HEK293T (cell line): ENCODE measurements around the gene TNS3.
A peak's percentile ranks its signal among the peaks of the same experiment; 100 is the strongest.

Experiments
- CTCF ChIA-PET: fragments of 350-600 bp; formaldehyde crosslinking; extraction: SDS; loops from one replicate; lab custom pipeline; 2021; ENCODE audit warnings: antibody characterized with exemption, inconsistent platforms; lab: Yijun Ruan, JAX
- POLR2A ChIA-PET: fragments of 350-600 bp; formaldehyde crosslinking; extraction: SDS; loops from one replicate; lab custom pipeline; 2020; ENCODE audit warnings: antibody characterized with exemption, inconsistent platforms; lab: Yijun Ruan, JAX
- DNase-seq: peaks from one replicate; pipeline ENCODE4 v3.0.0; 2012; ENCODE audit warnings: mixed read lengths; ENCODE audit errors: extremely low spot score
- ARNT ChIP-seq: fragments of 450-650 bp; IDR thresholded peaks from 2 replicates; pipeline ENCODE4 v1.6.1; 2017; ENCODE audit warnings: mild to moderate bottlenecking
- BHLHE40 ChIP-seq: fragments of 450-650 bp; IDR thresholded peaks from 2 replicates; pipeline ENCODE4 v1.6.1; 2016; ENCODE audit warnings: mild to moderate bottlenecking, moderate library complexity, borderline replicate concordance
- CTBP1 ChIP-seq: fragments of 450-650 bp; IDR thresholded peaks from 2 replicates; pipeline ENCODE4 v1.6.1; 2016; ENCODE audit warnings: borderline replicate concordance
- ELF4 ChIP-seq: fragments of 450-650 bp; IDR thresholded peaks from 2 replicates; pipeline ENCODE4 v1.6.1; 2017; ENCODE audit warnings: antibody characterized with exemption
- FOXA1 ChIP-seq: fragments of 450-650 bp; IDR thresholded peaks from 2 replicates; pipeline ENCODE4 v1.6.1; 2016; ENCODE audit warnings: mild to moderate bottlenecking
- FOXK2 ChIP-seq: fragments of 450-650 bp; IDR thresholded peaks from 2 replicates; pipeline ENCODE4 v1.6.1; 2016; ENCODE audit warnings: mild to moderate bottlenecking
- FOXM1 ChIP-seq: fragments of 450-650 bp; IDR thresholded peaks from 2 replicates; pipeline ENCODE4 v1.6.1; 2017; ENCODE audit warnings: mild to moderate bottlenecking, borderline replicate concordance
- HDGF ChIP-seq: fragments of 450-650 bp; IDR thresholded peaks from 2 replicates; pipeline ENCODE4 v1.6.1; 2017; ENCODE audit warnings: antibody characterized with exemption, borderline replicate concordance
- L3MBTL2 ChIP-seq: fragments of 450-650 bp; conservative IDR thresholded peaks from 2 replicates; pipeline ENCODE4 v1.6.1; 2016; ENCODE audit warnings: mild to moderate bottlenecking
- LEF1 ChIP-seq: fragments of 450-650 bp; IDR thresholded peaks from 2 replicates; pipeline ENCODE4 v1.6.1; 2017; ENCODE audit warnings: mild to moderate bottlenecking, borderline replicate concordance
- NFRKB ChIP-seq: fragments of 450-650 bp; IDR thresholded peaks from 2 replicates; pipeline ENCODE4 v1.6.1; 2016; ENCODE audit warnings: mild to moderate bottlenecking, moderate library complexity
- SP1 ChIP-seq: fragments of 450-650 bp; IDR thresholded peaks from 2 replicates; pipeline ENCODE4 v1.6.1; 2017
- SUZ12 ChIP-seq: fragments of 450-650 bp; IDR thresholded peaks from 2 replicates; pipeline ENCODE4 v1.6.1; 2016; ENCODE audit warnings: mild to moderate bottlenecking
- TARDBP ChIP-seq: fragments of 450-650 bp; IDR thresholded peaks from 2 replicates; pipeline ENCODE4 v1.6.1; 2016
- ZNF384 ChIP-seq: fragments of 450-650 bp; IDR thresholded peaks from 2 replicates; pipeline ENCODE4 v1.6.1; 2016
- TF ChIP-seq, protein P1 (sequence below): fragments of 450-650 bp; IDR thresholded peaks from 2 replicates; pipeline ENCODE4 v1.6.1; 2016

TNS3 gene

DNA sequence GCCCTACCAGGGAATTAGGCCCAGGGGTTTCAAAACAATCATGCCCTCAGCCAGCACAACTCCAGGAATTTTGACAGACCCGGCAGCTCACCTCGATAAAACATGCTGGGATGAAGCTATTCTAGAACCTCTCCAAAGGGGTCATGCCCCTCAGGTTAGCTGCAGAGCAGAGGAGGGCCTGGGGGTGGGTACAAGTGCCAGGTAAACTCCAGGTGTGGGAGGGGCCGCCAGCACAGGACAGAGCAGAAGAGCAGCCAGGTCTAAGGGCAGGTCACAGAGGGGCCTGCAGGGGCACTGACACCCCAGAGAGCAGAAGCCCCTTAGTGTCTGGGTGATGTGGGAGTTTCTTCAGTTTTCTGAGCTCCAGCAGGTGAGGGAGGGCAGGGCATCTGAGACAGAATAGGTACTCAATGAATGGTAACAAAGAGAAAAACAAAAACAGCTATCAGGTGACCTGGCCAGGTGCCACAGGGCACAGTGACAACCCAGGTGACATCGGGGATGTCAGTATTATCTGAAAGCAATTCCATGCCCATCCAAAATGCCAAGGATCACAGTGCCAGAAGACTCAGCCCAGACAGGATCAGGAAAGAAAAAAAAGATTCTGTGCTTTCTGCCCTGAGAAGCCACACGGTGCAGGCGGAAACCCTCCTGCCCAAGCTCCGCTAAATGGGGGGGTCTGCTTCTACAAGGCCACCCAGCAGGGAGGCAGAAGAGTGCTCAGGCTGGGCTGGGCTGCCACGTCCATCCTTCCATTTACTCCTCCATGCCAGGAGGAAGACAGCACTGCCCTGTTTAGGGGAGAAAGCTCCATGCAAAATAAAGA, 104.5 kb downstream of the TNS3 start:
- TF ChIP-seq FOXM1: no peak
- no peak for TF ChIP-seq HDGF
- no peak for TF ChIP-seq FOXA1
- TF ChIP-seq, protein P1, sequence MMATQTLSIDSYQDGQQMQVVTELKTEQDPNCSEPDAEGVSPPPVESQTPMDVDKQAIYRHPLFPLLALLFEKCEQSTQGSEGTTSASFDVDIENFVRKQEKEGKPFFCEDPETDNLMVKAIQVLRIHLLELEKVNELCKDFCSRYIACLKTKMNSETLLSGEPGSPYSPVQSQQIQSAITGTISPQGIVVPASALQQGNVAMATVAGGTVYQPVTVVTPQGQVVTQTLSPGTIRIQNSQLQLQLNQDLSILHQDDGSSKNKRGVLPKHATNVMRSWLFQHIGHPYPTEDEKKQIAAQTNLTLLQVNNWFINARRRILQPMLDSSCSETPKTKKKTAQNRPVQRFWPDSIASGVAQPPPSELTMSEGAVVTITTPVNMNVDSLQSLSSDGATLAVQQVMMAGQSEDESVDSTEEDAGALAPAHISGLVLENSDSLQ: no peak
- no peak for TF ChIP-seq ZNF384
- TF ChIP-seq FOXK2: no peak
- no peak for TF ChIP-seq ARNT
- TF ChIP-seq NFRKB: no peak
- no peak for TF ChIP-seq SUZ12
- no peak for TF ChIP-seq BHLHE40
- no peak for TF ChIP-seq SP1
- no peak for TF ChIP-seq L3MBTL2
- TF ChIP-seq TARDBP: no peak
- TF ChIP-seq CTBP1: no peak
- TF ChIP-seq LEF1: no peak
- TF ChIP-seq ELF4: no peak
- ChIA-PET POLR2A (interaction anchor here (0.9 kb wide), 1 partner anchor 13 kb away, joined by 3 read pairs; no protein-coding TSS in a partner anchor), CTCF (no interaction called here)
- DNase-seq: no peak

DNA sequence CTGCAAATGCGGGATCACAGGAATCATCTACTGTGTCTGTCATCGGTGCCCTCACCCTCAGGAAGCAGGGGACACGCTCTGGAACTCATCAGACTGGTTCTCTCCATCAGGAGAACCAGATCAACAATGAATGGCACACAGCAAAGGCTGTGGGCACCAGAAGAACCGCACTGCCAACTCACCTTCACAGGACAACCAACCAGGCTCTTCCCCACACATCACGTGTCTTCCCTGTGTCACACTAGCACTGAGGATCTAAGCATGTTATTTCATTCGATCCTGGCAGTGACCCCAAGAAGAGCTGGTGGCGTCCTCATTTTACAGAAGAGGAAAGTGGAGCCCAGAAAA, 106.1 kb downstream of the TNS3 start:
- POLR2A ChIA-PET: no interaction called here
- CTCF ChIA-PET: no interaction called here
- no peak for TF ChIP-seq SUZ12
- TF ChIP-seq NFRKB: no peak
- TF ChIP-seq L3MBTL2: no peak
- no peak for TF ChIP-seq TARDBP
- no peak for TF ChIP-seq FOXM1
- TF ChIP-seq, protein P1: no peak
- TF ChIP-seq FOXK2: no peak
- no peak for TF ChIP-seq ELF4
- no peak for TF ChIP-seq BHLHE40
- TF ChIP-seq ARNT: no peak
- no peak for TF ChIP-seq SP1
- TF ChIP-seq ZNF384: no peak
- TF ChIP-seq HDGF: no peak
- TF ChIP-seq CTBP1: no peak
- no peak for TF ChIP-seq LEF1
- TF ChIP-seq FOXA1: no peak
- no peak for DNase-seq

DNA sequence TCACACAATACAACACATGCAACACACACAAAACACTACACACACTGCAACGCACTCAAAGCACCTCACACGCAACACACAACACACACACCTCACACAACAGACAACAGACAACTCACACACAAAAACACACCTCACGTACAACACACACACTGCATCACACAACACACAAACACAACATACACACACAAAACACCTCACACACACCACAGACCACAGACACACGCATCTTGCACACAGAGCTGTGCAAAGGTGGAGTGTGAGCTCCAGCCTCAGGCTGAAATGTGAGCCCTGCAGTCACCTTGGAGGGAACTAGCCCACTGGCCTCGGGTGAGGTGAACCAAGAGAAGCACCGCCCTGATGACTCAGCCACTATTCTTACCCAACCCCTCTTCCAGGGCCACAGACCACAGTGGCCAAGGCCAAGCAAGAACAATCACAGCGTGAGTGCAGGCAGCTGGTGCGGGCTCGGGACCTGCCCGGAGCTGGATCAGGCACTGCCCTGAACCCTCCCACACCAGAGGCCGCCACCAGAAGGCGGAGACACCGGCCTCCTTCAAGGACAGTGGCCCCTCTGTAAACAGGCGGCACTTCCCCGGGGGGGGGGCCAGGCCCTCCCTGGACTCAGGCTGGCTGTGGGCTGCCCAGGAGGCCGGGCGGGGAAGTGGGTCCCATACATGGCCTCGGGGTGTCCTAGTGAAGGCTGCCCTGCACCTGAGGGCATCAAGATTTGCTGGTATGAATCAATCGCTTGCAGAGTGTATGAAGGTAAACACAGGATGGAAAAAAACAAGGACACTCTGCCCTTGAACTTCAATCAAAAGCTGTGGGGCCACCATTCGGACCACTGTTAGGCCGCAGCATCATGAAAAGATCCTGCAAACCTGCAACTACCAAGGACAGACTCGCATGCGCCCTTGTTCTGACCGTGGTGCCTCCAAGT, 106.7 kb downstream of the TNS3 start:
- ChIA-PET CTCF (no interaction called here), POLR2A (no interaction called here)
- peak; percentile 52 for DNase-seq
- TF ChIP-seq ARNT: no peak
- no peak for TF ChIP-seq ELF4
- TF ChIP-seq TARDBP: peak; percentile 45; the same call in 1 of the 2 replicates
- TF ChIP-seq NFRKB: no peak
- TF ChIP-seq FOXK2: no peak
- TF ChIP-seq, protein P1: no peak

DNA sequence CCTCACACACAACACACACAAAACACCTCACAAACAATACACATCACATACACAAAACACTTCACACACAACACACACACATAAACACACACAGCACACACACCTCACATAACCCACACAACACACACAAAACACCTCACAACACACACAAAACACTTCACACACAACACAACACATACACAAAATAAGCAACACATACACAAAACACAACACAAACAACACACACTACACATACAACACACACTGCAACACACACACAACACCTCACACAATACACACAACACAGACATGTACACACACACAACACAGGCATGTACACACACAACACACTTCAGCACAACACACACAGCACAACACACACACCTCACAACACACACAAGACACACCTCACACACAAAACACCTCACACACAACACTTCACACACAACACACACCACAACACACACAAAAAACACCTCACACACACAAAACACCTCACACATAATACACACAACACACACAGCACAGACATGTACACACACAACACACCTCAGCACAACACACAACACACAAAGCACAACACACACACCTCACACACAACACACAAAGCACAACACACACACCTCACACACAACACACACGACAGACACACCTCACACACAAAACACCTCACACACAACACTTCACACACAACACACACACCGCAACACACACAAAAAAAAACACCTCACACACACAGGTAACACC, 107.5 kb downstream of the TNS3 start:
- CTCF ChIA-PET: no interaction called here
- TF ChIP-seq TARDBP (peak; percentile 58; the same call in 1 of the 2 replicates), LEF1 (no peak)
- POLR2A ChIA-PET: no interaction called here
- DNase-seq: no peak

DNA sequence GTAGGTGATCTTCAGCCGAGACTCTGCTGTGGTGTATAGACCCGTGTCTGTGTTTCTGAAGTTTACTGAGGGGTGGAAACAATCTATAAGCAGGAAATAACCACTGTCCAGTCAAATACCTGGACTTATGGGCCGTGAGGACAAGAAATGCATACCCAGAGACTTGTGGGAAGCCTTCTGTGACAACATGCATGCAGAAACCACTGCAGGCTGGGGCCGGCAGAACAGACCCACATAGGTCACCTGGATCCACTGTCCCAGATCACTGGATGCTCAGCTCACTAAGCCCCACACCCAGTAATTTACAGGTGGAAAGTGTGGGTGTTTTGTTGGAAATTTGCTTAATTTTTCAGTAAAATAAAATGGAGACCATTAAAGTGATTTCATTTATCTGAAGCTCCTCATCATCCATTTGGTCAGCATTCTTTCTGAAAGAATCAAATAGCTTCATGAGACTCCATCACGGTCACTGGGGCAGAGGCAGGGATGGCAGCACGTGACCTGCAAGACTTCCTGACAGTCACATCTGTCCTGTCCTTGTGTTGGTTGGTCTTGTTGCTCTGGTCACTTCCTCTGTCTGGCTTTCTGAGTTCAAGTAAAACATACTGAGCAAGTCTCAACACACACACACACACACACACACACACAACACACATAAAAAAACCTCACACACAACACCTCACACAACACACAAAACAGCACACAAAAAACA, 108.3 kb downstream of the TNS3 start:
- ChIA-PET POLR2A (no interaction called here), CTCF (no interaction called here)
- TF ChIP-seq TARDBP (no peak), CTBP1 (no peak), FOXA1 (no peak), LEF1 (no peak), BHLHE40 (no peak), ZNF384 (no peak), HDGF (no peak), FOXK2 (no peak), ELF4 (no peak), SUZ12 (no peak), SP1 (no peak), ARNT (no peak), L3MBTL2 (no peak), NFRKB (no peak), FOXM1 (no peak)
- TF ChIP-seq, protein P1: no peak
- no peak for DNase-seq
